WI38 (cell line): ENCODE data around the gene KIF11.

Source experiments
- H3K4me3 ChIP-seq: 2 replicates; pipeline ENCODE4 v1.5.1; 2011; ENCODE audit warnings: low read depth, mild to moderate bottlenecking, control low read depth, low read length
- CTCF ChIP-seq: IDR thresholded peaks from 2 replicates; pipeline ENCODE4 v1.5.1; 2012; ENCODE audit warnings: low read depth, mild to moderate bottlenecking, control low read depth, low read length

KIF11 gene

GRCh38 chr10:92688573-92688926, 95.6 kb downstream of the KIF11 start:
- peak overlapping the region; percentile 88 for H3K4me3 ChIP-seq
- TF ChIP-seq CTCF: no peak

DNA sequence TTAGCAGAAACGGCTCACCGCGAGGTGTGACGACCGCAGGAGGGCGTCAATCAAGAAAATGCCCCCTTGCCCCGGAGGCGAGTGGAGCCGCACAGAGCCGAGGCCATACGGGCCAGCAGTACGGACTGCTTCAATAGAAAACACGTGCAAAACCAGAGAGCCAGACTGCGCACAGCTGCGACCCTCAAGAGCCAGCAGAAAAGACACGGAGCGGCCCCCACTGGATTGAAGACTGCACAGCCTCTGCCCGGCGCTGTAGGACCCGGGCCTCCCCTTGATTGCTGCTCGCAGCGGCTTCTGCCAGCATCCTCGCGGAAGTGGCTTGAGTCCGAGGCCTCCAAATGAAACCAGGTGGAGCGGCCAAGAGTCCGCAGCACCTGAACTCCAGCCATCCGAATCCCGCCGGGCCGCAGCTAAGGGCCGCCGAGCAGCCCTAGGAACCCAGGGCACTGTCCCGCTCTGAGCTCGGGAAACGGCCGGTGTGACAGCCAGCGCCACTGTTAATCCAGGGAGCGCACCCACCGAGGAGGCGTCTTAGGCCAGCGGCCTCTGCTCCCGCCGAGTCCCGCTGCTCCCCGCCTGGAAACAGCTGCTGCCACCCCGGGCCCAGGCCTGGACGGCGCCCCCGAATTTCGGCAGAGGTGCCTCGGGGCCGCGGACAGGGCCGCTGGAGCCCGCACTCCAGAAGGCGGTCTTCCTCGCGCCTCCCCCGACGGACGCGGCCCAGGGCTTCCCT, 96.2 kb downstream of the KIF11 start:
- TF ChIP-seq CTCF: no peak

DNA sequence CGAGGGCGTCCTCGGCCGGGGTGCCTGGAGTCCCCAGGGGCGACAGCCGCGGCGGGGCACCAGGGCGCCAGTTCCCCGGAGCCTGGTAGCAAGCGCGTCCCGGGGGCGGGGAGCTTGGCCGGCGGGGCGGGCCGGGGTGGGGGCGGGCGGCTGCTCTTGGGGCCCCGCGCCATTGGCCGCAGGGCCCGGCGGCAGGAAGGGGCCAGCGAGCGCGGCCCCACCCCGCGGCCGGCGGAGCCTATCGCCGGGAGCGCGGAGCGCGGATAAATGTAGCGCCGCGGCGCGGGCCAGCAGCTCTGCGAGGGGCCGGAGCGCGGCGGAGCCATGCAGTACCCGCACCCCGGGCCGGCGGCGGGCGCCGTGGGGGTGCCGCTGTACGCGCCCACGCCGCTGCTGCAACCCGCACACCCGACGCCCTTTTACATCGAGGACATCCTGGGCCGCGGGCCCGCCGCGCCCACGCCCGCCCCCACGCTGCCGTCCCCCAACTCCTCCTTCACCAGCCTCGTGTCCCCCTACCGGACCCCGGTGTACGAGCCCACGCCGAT, 96.8 kb downstream of the KIF11 start, which contains the start of gene HHEX:
TSS of gene HHEX (plus strand) at position 293 of the 548 bp plus-strand sequence. CDS start at position 325, 32 bp downstream.
- TF ChIP-seq CTCF: no peak
- H3K4me3 ChIP-seq: peak within 1 kb of the TSS; percentile 88

More for the DNA sequence above, 96.2 kb downstream of the KIF11 start:
- peak overlapping the region; percentile 88 for H3K4me3 ChIP-seq

DNA sequence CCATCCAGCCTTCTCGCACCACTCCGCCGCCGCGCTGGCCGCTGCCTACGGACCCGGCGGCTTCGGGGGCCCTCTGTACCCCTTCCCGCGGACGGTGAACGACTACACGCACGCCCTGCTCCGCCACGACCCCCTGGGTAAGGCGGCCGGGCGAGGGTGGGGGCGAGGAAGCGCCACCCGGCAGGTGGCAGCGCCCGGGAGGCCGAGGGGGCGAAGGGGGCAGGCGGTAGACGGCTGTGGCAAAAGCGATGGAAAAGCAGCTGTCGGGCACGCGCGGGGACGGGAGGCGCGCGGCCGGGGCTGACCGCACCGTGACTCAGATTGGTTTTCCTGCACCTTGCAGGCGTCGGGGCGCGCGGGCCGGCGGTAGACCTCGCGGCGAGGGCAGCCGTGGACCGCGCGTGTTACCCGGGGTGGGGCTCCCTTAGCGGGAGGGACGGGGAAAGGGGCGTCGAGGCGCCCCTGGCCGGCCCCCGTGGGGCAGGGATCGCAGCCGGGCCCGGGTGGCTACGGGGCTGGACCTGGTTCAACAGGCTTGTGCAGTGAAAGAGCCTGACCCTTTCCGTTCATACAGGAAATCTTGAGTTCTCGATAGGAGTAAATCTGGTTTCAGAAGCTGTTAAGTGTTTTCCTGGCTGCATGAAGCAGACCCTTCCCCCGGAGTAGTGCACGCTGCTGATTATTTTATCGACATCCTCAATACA, 97.4 kb downstream of the KIF11 start:
- no peak for TF ChIP-seq CTCF

GRCh38 chr10:92690915-92691590, 98.1 kb downstream of the KIF11 start:
- TF ChIP-seq CTCF: no peak
- peak overlapping the region; percentile 88 for H3K4me3 ChIP-seq

More for the DNA sequence above, 97.4 kb downstream of the KIF11 start:
- H3K4me3 ChIP-seq: peak overlapping the region; percentile 88

GRCh38 chr10:92691591-92692079, 98.7 kb downstream of the KIF11 start:
- H3K4me3 ChIP-seq: peak overlapping the region; percentile 88
- no peak for TF ChIP-seq CTCF
